Astrocyte of the hippocampus (primary cell): ENCODE results near the gene FMNL1.

Source experiments
- DNase-seq: peaks from one replicate; pipeline ENCODE4 v3.0.0; 2011; ENCODE audit warnings: low read depth, low spot score

The FMNL1 gene

DNA sequence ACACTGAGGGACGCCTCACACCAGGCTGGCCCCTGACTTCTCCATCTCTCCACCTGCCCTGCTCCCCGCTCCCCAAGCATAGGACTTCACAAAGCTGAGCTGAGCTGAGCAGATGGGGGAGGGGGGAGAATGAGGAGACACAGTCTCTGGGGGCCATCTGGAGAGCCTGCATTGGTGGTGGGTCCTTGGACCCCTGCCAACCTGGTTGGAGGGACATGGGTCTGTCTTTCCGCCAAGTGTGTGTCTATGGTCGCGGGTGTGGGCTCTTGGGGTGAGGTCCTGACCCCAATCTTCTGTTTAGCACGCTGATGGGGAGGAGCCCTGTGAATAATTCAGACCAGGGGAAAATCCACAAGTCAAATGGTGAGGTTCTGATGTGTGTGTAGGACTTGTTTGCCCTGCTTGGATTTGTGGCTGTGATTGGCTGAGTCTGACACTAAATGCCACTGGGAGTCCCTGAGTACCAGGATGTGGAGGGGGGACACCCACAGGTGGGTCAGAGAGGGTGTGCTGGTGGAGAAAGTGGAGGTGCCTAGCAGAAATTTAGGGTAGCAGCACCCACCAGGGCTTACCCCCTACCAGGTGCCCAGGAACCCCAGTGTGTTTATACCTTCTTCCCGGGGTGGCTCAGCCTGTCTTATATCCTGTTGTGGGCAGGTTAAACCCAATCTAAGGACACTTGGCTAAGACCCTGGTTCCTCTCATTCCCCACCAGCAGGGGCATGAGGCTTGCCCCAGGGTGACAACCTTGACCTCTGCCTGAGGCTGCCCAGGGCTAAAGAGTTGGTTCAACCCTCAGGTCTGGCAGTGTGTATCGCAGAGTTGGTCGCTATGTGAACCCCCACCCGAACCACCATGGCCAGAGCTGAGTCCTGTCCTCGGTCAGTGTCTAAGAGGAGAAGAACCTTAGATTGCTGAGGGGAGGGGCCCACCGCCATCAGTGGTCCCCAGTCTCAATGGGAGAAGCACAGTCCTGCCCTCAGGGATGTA, 2.1 kb downstream of the FMNL1 start:
- DNase-seq: no peak

DNA sequence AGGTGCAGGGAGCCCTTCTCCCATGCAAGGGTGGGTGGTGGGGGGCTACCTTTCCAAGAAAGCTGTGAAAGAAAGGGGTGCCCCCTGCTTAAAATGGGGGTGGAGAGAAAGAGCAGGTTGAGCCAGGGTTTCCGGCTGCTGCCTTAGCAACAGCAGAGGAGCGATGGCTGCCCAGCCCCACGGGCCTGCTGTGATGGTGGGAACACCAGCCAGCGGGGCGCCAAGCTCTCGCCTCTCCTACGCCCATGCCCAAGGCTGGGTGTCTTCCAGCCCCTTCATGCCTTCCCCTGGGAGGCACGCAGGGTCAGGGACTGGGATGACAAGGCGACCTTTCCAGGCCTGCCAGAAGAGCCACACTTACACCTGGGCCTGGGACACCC, 3.0 kb downstream of the FMNL1 start:
- no peak for DNase-seq

DNA sequence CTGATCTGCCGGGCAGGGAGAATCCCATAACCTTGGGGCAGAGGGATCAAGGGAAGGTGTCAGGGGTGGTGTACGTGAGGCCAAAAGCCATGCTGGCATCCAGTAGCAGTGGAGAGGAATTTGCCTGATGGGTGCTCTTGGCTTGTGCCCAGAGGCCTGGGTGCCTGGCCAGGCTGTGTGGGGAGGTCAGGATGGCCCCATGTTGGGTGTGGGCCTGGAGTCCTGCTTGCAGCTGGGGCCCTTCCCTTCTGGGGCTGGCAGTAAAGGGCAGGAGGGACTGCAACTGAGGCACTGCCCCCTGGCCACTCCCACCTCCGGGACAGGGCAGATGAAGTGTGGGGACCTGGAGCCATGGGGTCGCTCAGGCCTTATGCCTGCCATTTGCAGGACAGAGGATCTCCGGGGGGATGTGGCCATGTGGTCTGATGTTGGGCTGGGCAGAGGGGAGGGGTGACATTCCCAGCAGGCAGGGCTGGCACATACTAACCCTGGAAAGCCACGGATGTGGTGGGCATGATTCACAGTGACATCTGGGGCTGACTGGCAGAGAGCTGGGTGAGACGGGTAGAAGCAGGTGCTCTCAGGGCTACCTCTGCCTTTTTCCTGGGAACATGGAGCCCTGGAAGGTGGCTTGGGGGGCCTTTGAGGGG, 3.5 kb downstream of the FMNL1 start:
- DNase-seq: no peak

DNA sequence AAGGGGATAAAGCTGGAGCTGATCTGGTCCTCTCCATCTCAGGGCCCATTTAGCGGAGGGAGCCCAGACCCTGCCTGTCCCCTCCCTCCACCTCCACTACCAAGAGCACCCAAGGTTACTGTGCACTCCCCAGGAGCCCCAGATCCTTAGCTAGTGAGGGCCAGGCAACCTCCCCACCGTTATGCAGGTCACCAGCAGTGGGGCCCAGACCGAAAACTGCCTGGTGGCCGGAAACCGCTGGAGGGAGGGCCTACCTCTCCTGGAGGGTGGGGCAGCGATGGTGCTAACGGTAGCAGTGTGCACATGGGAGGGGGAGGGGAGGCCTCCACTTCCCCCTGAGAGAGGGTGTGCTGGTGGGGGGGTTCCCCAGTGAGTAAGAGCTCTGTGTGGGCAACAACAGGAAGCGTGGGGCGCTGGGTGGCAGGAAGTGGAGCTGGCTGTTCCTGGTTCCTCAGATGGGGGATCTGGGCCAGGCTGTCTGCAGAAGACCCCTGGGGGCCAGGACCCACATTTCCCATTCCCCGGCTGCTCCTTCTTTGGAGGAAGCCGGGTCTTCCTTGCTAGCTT, 4.4 kb downstream of the FMNL1 start:
- no peak for DNase-seq

DNA sequence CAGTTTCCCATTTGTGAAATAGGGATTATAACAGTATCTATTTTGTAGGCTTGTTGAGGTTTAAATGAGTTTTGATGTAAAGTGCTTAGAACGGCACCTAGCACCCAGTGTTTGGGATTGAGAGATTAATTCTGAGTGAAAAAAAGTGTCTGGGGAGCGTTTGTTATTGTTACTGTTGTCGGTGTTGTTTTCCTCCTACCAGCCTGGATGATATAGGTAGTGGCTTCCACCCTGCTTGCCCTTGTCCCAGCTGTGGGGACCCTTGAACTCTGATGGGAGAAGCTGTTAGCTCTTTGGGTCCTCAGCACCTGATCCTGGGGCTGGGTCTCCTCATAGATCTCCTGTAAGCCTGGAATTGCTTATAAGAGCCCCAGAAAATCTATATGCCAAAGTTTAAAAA, 4.9 kb downstream of the FMNL1 start:
- no peak for DNase-seq

DNA sequence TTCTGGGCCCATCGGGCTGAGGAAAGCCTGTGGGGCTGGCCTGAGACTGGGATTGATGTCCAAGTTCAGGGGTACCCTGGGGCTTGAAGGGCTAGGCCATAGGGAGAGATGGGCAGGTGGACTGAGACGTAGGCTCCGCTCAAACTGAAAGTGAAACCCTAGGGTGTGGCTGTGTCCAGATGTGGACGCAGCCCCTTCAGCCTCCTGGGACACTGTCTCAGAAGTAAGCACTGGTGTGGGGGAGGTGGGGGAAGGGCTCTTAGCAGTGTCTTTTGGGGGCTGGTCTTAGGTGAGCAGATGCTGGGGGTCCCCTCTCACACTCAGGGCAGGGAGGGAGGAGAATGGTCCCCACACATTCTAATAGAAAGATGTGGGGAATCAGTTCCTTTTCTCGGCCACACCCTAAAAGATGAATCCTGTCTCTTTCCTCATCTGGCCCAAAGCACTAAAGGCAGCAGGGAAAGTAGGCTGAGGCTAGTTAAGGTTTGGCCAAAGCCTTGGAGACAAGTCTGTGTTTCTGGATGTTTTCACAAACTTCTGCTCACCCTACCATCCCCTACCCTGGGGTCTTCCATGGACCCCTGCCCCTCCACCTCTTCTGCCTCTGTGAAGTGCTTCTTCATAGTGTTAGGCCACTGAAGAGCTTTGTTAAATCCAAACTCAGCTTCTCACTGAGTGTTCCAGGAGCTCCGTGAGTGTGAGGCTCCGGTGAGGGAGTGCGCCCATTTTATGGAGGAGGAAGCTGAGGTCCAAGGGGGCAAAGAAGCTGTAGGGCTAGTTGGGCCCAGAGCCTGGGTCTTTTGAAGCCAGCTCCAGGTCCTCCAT, 5.6 kb downstream of the FMNL1 start:
- no peak for DNase-seq

DNA sequence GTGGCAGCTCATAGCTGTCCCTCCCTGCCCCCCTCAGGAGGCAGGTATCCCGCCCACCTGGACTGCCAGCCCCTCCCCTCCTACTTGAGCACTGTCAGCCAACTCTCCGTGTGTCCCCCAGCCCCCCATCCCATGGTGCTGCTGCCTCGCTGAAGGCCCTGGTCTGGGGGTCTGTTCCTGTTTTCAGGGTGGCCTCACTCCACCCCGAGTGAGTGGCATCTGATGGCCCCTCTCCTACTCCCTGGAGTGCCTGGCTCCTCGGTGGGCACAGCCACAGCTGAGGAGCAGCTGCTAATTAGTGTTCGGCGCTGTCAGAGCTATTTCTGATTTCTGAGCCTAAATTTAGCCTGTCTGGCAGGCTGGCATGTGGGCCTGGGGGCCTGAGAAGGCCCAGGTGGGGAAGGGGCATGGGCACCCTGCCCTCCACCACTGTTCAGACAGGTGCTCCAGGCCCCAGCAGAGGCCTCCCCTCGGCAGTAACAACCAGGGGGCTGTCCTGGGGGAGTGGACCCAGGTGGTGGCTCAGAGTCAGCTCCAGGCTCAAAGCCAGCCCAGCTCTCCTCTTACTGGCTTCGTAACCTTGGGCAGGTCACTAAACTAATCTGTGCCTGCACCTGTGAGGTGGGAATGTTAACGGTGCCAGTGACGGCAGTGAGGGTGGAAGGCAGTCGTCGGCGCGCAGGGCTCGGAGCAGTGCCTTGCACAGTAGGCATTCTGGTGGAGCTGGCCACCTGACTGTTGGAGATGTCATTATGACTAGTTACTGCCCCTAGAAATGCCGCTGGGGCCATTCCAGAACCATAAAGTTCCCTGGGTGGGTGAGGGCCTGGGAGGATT, 6.5 kb downstream of the FMNL1 start:
- no peak for DNase-seq

DNA sequence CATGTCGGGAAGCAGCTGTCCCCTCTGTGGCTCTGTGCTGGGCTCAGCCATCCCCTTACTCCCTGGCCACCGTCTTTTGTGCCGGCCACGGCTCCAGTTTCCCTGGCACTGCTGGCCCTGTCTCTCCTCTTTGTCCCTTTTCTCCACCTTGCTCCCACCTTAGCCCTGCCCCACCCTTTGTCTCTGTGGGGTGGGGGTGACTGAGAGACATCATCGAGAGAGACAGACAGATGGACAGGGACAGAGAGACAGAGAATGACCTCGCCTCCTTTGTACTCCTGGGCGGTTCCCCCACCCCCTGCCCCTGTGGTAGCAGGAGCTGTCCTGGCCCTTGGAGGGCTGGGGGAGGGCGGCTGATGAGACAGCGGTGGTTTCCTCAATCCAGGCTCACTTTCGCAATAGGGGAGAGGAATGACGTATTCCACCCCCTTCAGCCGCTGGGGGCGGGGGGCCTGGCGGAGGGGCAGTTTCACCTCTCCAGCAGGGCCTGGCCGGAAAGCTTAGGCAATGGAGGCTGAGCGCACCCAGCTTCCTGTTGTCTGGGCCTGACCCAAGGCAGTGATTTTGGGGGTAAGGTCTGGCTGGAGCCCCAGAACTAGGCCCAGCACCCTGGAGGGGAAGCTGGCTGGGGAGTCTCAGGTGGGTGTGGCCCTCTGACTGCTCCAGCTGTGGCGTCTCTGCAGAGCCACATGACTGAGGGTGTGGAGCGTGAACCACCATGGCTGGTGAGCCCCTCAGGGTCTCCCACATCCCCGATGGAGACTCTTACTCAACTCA, 7.3 kb downstream of the FMNL1 start:
- peak; percentile 73 for DNase-seq

DNA sequence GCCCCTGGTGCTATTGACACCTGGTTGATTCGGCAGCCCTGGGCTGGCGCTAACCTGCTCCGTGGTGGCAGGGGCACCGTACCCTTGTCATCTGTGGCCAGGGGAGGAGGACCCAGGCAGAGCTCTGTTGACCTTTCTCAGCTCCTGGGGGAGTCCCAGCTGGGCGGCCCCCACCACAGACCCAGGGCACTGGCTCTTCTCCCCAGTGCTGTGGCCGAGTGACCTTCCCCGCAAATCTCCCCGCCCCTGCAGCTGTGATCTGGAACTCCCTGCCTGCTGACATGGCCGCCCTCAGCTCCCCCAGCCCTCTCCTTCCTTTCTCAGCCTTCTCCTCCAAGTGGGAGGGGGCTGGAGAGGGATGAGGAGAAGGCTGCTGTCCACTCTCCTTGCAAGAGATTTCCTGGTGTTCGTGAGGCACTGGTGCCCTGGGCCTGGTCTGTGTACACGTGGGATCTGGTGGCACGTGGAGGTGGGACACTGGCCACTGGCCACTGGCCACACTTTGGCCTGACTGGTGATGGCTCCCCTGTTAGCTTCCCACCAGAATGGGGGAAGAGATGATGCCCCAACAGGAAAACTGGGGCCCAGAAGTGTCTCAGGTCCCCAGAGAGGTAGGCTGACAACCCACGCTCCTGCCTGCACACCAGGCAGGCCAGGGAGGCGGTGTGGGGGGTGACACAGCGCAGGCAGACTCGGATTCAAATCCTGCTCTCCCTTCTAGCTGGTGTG, 8.2 kb downstream of the FMNL1 start:
- no peak for DNase-seq

DNA sequence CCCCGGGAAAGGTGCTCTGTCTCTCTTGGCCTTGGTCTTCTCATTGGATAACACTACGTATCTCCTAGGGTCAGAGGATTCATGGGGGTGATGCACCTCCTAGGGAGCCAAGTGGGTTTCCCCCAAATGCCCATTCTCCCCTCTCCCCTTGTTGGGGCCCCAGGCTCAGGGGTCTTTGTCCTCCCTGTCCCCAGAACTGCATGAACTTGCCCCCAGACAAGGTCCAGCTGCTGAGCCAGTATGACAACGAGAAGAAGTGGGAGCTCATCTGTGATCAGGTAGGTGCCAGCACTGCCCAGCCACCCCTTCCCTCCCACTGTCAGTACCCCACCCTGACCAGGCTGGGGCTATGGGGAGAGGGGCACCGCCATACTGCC, 8.7 kb downstream of the FMNL1 start:
- DNase-seq: no peak

DNA sequence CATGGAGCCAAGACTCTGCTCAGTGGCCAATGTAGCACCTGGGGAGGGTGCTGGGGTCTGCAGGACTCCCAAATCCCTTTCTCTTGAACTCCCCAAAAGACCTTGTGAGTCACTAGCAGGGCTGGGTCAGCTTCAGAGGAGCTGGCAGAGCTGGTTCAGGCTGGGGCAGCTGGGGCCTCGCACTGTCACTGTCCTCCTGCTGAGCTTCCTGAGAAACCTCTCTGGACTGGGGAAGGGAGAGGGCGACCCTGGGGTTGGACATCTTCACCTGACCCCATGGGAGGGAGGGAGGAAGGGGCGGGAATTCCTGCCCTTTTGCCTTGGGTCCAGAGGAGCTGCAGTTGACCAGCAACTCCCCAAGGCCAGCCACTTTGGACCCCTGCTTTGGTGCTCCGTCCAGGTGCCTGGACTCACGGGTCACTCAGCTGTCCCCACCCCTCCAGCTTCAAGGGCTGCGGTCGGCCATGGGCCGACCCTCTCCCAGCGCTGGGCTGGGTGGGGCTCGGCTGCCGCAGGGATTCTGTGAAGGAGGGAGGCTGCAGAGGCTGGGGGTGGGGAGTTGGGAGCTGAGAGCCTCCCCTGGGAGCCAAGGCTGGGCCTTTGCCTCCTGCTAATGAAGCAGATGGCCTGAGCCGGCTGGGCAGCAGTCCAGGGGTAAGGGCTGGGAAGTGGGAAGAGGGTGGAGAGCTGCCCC, 9.2 kb downstream of the FMNL1 start:
- no peak for DNase-seq

DNA sequence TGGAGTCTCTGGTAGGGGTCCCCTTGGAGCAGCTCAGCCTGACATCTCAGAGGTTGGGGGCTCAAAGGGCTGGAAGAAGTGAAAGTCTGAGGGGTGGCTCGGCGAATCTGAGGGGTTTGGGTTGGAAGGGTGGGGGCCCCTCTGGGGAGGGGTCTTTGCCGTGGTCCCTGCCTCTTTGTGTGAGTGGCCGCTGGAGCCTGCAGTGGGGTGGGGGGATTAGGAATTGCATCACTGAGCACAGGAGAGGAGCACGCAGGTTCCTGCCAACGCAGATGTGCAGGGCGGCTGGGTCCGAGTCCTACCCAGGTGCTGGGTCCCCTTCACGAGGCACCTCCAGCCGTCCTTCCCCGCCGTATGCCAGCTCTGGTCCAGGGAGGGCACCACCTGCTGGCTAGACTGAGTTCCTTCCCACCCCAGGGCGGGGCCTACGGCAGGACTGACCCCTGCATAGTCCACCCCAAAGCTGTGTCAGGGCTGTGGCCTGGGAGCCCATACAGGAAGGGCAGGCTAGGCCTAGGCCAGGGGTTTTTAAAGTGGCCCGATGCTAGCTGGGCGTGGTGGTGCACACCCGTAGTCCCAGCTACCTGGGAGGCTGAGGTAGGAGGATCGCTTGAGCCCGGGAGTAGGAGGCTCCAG, 9.9 kb downstream of the FMNL1 start:
- DNase-seq: no peak

DNA sequence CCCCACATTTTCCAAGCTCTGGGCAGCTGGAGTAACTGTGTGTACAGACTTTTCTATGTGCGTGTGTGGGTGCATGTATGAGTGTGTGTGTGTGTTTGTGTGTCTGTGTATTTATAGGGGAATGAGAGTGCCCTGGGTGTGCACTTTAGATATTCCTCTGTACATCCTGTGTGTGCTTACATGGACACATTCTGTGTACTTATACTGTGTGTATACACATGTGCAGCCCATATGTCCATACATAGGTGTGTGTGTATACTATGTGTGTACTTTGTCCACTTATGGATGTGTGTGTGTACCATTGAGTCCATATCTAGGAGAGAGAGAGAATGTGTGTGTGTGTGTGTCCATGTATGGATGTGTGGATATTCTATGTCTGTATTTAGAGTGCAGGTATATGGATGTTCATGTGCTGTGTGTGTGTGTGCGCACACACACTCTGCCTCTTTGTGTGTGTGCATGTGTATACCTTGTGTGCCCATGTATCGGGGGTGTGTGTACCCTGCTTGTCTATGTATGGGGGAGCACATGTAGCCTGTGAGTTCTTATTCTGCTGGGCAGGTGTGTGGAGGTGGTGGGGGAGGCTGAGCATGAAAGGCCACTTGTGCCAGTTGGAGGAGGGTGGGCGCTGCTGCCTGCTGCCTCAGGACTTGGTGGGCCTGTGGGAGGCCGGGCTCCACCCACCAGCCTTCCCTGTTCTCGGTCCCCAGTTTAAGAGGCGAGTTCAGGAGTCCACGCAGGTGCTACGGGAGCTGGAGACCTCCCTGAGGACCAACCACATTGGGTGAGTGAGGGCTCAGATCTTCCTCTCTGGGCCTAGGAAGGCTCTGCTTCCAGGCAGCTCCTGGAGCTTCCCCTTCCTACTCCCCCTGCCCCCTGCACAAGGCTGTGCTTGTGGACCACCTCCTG, 11.1 kb downstream of the FMNL1 start:
- DNase-seq: no peak

DNA sequence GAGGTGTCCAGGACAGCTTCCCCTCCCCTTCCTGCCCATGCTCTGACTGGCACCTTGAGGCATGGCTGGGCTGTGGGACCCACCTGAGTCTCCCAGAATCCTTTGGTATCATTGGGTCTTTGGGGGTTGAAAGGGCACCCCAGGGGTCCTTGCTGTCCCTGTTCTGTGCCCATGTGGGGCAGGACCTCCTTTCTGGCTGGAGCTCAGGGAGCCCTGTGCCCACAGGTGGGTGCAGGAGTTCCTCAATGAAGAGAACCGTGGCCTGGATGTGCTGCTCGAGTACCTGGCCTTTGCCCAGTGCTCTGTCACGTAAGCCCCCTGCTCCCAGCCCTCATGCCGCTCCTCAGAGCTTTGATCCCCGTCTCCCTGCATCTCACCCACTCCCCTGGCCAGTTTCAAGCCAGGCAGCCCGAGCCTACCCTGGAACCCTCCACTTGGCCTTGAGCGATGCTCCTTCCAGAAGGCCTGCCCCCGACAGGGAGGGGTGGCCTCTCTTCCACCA, 11.8 kb downstream of the FMNL1 start:
- DNase-seq: no peak

DNA sequence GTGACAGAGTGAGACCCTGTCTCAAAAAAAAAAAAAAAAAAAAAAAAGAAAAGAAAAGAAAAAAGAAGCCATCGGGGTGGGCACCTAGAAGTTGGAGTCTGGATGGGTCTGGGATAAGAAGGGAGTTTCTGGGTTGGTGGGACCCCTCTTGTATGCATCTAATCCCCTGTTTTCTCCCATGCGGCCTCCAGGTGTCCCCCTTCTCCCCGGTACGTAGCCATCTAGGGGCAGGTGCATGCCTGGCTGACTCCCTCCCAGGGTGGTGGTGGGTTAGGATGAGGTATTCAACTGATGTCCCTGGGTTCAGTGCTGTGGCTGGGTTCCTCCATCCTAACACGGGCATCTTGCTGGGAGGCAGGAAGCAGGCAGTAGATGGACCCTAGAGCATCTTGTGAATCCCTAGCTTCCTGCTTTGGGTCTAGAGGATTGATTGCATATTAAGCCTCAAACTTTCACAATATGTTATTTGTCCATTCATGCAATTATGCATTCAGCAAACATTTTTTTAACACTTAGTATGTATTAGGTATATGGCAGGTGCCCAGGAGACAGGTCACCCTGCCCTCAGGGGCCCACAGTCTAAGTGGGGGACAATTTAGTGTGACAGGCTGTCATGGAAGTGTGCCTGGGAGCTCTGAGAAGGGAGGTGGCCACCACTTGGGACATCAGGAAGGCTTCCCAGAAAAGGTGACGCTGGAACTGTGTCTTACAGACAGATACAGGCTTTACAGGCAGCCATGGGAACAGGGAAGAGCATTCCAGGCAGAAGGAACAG, 13.1 kb downstream of the FMNL1 start:
- no peak for DNase-seq
